AG10803 (cell line): ENCODE measurements around the gene CD300E.
"Not testable (repeated sequence)": the region's sequence is repeated elsewhere in the genome, so short reads cannot be mapped to it uniquely, and the experiment has no call there.

Experiments used
- DNase-seq: peaks from one replicate; pipeline ENCODE4 v3.0.0; 2010; ENCODE audit warnings: low read depth
- H3K4me3 ChIP-seq: 2 replicates; pipeline ENCODE4 v1.5.1; 2011; ENCODE audit warnings: mild to moderate bottlenecking, low read length, control low read depth
- CTCF ChIP-seq: conservative IDR thresholded peaks from 2 replicates; pipeline ENCODE4 v1.5.1; 2011; ENCODE audit warnings: mild to moderate bottlenecking, low read length, control low read depth, inconsistent platforms

CD300E gene

GRCh38 chr17:74578979-74579378 is 44.6 kb downstream of the CD300E start:
- DNase-seq: no peak
- no peak overlapping the region for H3K4me3 ChIP-seq
- no peak for TF ChIP-seq CTCF

- H3K4me3 ChIP-seq: no peak overlapping the region
- TF ChIP-seq CTCF: no peak
- DNase-seq: no peak
Observed at GRCh38 chr17:74574489-74575142, 48.9 kb downstream of the CD300E start.

GRCh38 chr17:74573635-74574034 is 49.9 kb downstream of the CD300E start:
- not testable (repeated sequence) for DNase-seq, H3K4me3 ChIP-seq

- no peak overlapping the region for H3K4me3 ChIP-seq
- TF ChIP-seq CTCF: no peak
- no peak for DNase-seq
Observed at GRCh38 chr17:74573169-74573568, 50.4 kb downstream of the CD300E start.

- TF ChIP-seq CTCF: no peak
- DNase-seq: no peak
- H3K4me3 ChIP-seq: no peak overlapping the region
Observed at GRCh38 chr17:74571621-74572270, 51.8 kb downstream of the CD300E start.

GRCh38 chr17:74569020-74570003 is 54.2 kb downstream of the CD300E start:
- no peak overlapping the region for H3K4me3 ChIP-seq
- TF ChIP-seq CTCF: no peak
- peak; percentile 96 for DNase-seq

GRCh38 chr17:74568106-74568873 is 55.2 kb downstream of the CD300E start:
- TF ChIP-seq CTCF: no peak
- DNase-seq: peak; percentile 21
- no peak overlapping the region for H3K4me3 ChIP-seq
